ENCODE results near the gene VAV2. TPM values are rescaled to one million over a fixed set of nuclear protein-coding genes. Genes with fewer than 3 reads are reported as not detected.

The VAV2 gene
- total RNA-seq, 1 donor from 2014 or later, result 80.6 TPM

GRCh38 chr9:133868203-133868602 lies 123.9 kb downstream of the VAV2 start:
- Mint-ChIP-seq H3K27ac (peak overlapping the region; percentile 82), H3K9me3 (ENCODE audit: low read depth) (peaks cover 6% of the 10 kb centered on the region), H3K4me3 (ENCODE audit: low read depth) (no peak overlapping the region), H3K4me1 (ENCODE audit: low read depth) (peaks cover 13% of the 10 kb centered on the region), H3K36me3 (ENCODE audit: insufficient read depth) (peaks cover 10% of the 10 kb centered on the region), H3K27me3 (no peaks in the 10 kb centered on the region)
- DNase-seq (ENCODE audit: low spot score, unreplicated experiment), result no peak
- TF ChIP-seq CTCF (IDR thresholded peaks at IDR 0.05; ENCODE audit: unreplicated experiment), result no peak

- Mint-ChIP-seq H3K27ac (no peak overlapping the region), H3K4me3 (ENCODE audit: low read depth) (no peak overlapping the region), H3K36me3 (ENCODE audit: insufficient read depth) (peaks cover 10% of the 10 kb centered on the region), H3K27me3 (no peaks in the 10 kb centered on the region), H3K9me3 (ENCODE audit: low read depth) (peaks cover 6% of the 10 kb centered on the region), H3K4me1 (ENCODE audit: low read depth) (peaks cover 13% of the 10 kb centered on the region)
- TF ChIP-seq CTCF (IDR thresholded peaks at IDR 0.05; ENCODE audit: unreplicated experiment), result no peak
- no peak for DNase-seq (ENCODE audit: low spot score, unreplicated experiment)
Observed at GRCh38 chr9:133866946-133867345, 125.2 kb downstream of the VAV2 start.

DNA sequence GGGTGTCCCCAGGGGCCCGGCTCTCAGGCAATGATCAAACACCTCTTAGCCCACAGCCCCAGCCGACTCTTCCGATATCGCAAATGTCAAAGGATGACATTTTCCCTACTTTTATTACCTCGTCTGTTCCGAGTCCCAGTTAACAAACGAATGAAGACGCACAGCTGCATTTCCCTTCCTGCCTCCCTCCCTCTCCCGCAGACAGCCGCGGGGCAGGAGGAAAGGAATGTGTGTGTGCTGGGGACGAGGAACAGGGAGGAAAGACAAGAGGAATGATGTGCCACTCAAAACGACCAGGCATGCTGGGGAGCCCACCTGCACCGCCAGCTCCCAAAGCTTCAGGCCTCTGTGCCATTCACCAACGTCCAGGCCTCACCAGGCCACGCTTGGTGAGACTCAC lies 128.1 kb downstream of the VAV2 start:
- H3K4me3 Mint-ChIP-seq (ENCODE audit: low read depth), result no peak overlapping the region
- H3K36me3 Mint-ChIP-seq (ENCODE audit: insufficient read depth), result peaks cover 13% of the 10 kb centered on the region
- H3K27ac Mint-ChIP-seq, result no peak overlapping the region

GRCh38 chr9:133863257-133863592 lies 128.9 kb downstream of the VAV2 start:
- H3K27me3 Mint-ChIP-seq, result no peaks in the 10 kb centered on the region
- H3K4me3 Mint-ChIP-seq (ENCODE audit: low read depth), result no peak overlapping the region
- H3K27ac Mint-ChIP-seq, result no peak overlapping the region
- TF ChIP-seq CTCF (IDR thresholded peaks at IDR 0.05; ENCODE audit: unreplicated experiment), result no peak
- H3K4me1 Mint-ChIP-seq (ENCODE audit: low read depth), result peaks cover 3% of the 10 kb centered on the region
- peaks cover 13% of the 10 kb centered on the region for H3K36me3 Mint-ChIP-seq (ENCODE audit: insufficient read depth)
- no peak for DNase-seq (ENCODE audit: low spot score, unreplicated experiment)
- peaks cover 6% of the 10 kb centered on the region for H3K9me3 Mint-ChIP-seq (ENCODE audit: low read depth)

More for the DNA sequence above, 128.1 kb downstream of the VAV2 start:
- peaks cover 3% of the 10 kb centered on the region for H3K4me1 Mint-ChIP-seq (ENCODE audit: low read depth)
- no peak for TF ChIP-seq CTCF (IDR thresholded peaks at IDR 0.05; ENCODE audit: unreplicated experiment)
- H3K9me3 Mint-ChIP-seq (ENCODE audit: low read depth), result peaks cover 6% of the 10 kb centered on the region
- no peaks in the 10 kb centered on the region for H3K27me3 Mint-ChIP-seq
- DNase-seq (ENCODE audit: low spot score, unreplicated experiment), result no peak

- Mint-ChIP-seq H3K4me3 (ENCODE audit: low read depth) (no peak overlapping the region), H3K36me3 (ENCODE audit: insufficient read depth) (peaks cover 13% of the 10 kb centered on the region), H3K27ac (no peak overlapping the region)
Observed at GRCh38 chr9:133862585-133863256, 129.4 kb downstream of the VAV2 start.

More at GRCh38 chr9:133862585-133863256, 129.4 kb downstream of the VAV2 start:
- TF ChIP-seq CTCF (IDR thresholded peaks at IDR 0.05; ENCODE audit: unreplicated experiment), result no peak
- no peak for DNase-seq (ENCODE audit: low spot score, unreplicated experiment)
- no peaks in the 10 kb centered on the region for H3K27me3 Mint-ChIP-seq
- peaks cover 7% of the 10 kb centered on the region for H3K4me1 Mint-ChIP-seq (ENCODE audit: low read depth)
- H3K9me3 Mint-ChIP-seq (ENCODE audit: low read depth), result peaks cover 6% of the 10 kb centered on the region

Data from progenitor cell of endocrine pancreas (in vitro differentiated cells).